Measurements from ENCODE around the gene PKP1.

DNA sequence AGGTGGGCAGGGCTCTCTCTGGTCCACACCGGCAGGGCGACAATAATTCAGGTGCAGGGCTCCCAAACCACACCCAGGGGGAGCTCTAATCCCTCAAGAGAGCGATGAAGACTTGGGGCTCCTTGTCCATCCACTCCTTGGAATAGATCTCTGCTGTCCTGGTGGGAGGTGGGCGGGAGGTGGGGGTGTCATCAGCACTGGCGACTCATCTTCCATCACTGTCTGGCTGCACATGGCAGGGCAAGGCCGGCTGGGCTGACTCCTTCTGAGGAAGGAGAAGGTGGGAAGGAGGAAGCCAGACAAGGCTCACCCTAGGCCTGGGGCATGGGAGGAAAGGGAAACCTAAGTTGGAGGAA is 64.9 kb downstream of the PKP1 start:
- no peak for TF ChIP-seq ZFX (IDR thresholded peaks at IDR 0.05)
- TF ChIP-seq, protein P1, sequence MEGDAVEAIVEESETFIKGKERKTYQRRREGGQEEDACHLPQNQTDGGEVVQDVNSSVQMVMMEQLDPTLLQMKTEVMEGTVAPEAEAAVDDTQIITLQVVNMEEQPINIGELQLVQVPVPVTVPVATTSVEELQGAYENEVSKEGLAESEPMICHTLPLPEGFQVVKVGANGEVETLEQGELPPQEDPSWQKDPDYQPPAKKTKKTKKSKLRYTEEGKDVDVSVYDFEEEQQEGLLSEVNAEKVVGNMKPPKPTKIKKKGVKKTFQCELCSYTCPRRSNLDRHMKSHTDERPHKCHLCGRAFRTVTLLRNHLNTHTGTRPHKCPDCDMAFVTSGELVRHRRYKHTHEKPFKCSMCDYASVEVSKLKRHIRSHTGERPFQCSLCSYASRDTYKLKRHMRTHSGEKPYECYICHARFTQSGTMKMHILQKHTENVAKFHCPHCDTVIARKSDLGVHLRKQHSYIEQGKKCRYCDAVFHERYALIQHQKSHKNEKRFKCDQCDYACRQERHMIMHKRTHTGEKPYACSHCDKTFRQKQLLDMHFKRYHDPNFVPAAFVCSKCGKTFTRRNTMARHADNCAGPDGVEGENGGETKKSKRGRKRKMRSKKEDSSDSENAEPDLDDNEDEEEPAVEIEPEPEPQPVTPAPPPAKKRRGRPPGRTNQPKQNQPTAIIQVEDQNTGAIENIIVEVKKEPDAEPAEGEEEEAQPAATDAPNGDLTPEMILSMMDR (conservative IDR thresholded peaks at IDR 0.05), result peak; percentile 80

Measured in C4-2B (cell line).